Smooth muscle cell (in vitro differentiated cells): ENCODE data around the gene CUL1. TPM values are rescaled to one million over a fixed set of nuclear protein-coding genes. Genes with fewer than 3 reads are reported as not detected.
"Not testable (repeated sequence)": the region's sequence is repeated elsewhere in the genome, so short reads cannot be mapped to it uniquely, and the experiment has no call there.

Source experiments
- DNase-seq: peaks from one replicate; lab custom pipeline; 2025; ENCODE audit not compliant: unreplicated experiment; lab: John Stamatoyannopoulos, UW
- H2AFZ ChIP-seq: fragments of 200-600 bp; sonication (generic); 2 replicates; pipeline ENCODE4 v1.6.0; 2016; ENCODE audit warnings: antibody characterized with exemption, low read depth, mild to moderate bottlenecking
- H3F3A ChIP-seq: fragments of 200-600 bp; sonication (generic); 2 replicates; pipeline ENCODE4 v1.6.0; 2017; ENCODE audit warnings: antibody characterized with exemption, low read depth
- H3K27ac ChIP-seq: fragments of 200-600 bp; sonication (generic); 2 replicates; pipeline ENCODE4 v1.5.1; 2016; ENCODE audit warnings: low read depth, mild to moderate bottlenecking
- H3K27me3 ChIP-seq: fragments of 200-600 bp; sonication (generic); 2 replicates; pipeline ENCODE4 v1.6.1; 2016; ENCODE audit warnings: low read depth, mild to moderate bottlenecking
- H3K36me3 ChIP-seq: fragments of 200-600 bp; sonication (generic); 2 replicates; pipeline ENCODE4 v1.5.1; 2016; ENCODE audit warnings: low read depth
- H3K4me1 ChIP-seq: fragments of 200-600 bp; sonication (generic); 2 replicates; pipeline ENCODE4 v1.5.1; 2016; ENCODE audit warnings: low read depth
- H3K4me2 ChIP-seq: fragments of 200-600 bp; sonication (generic); 2 replicates; pipeline ENCODE4 v1.6.0; 2016; ENCODE audit warnings: mild to moderate bottlenecking
- H3K4me3 ChIP-seq: fragments of 200-600 bp; sonication (generic); 2 replicates; pipeline ENCODE4 v1.5.1; 2016; ENCODE audit warnings: mild to moderate bottlenecking
- H3K79me2 ChIP-seq: fragments of 200-600 bp; sonication (generic); 2 replicates; pipeline ENCODE4 v1.6.0; 2016; ENCODE audit warnings: low read depth, mild to moderate bottlenecking
- H3K9ac ChIP-seq: fragments of 200-600 bp; sonication (generic); 2 replicates; pipeline ENCODE4 v1.6.0; 2016; ENCODE audit warnings: low read depth
- H3K9me3 ChIP-seq: fragments of 200-600 bp; sonication (generic); replicated peaks from 2 replicates; pipeline ENCODE4 v1.5.1; 2016; ENCODE audit warnings: low read depth
- H4K20me1 ChIP-seq: fragments of 200-600 bp; sonication (generic); 2 replicates; pipeline ENCODE4 v1.6.0; 2016; ENCODE audit warnings: low read depth
- CTCF ChIP-seq: fragments of 200-600 bp; sonication (generic); IDR thresholded peaks from 2 replicates; pipeline ENCODE4 v1.5.1; 2017; ENCODE audit warnings: borderline replicate concordance, mild to moderate bottlenecking, antibody characterized with exemption; ENCODE audit not compliant: insufficient read depth, poor library complexity, severe bottlenecking
- WGBS: methylation state at CpG from one replicate; pipeline ENCODE4 v1.1.7; 2016; ENCODE audit warnings: low lambda C conversion rate; 5-methylcytosine and 5-hydroxymethylcytosine counted together
- polyA plus RNA-seq: library from polyadenylated mRNA; unstranded; fragments of >200 nt; fragmentation: Nextera tagmentation; extraction: Ambion mirVana; gene quantifications from 2 replicates; pipeline ENCODE4 v1.2.1, GENCODE V29; 2016
- total RNA-seq: library from RNA; depleted of rRNA; stranded (reverse); fragments of >200 nt; gene quantifications from 2 replicates; pipeline ENCODE4 v1.2.3, GENCODE V29; 2014

CUL1 gene
- total and polyA plus RNA-seq, 2 experiments from 2014 or later: 38.2 to 44.8 TPM

- Histone ChIP-seq H3K4me2 (peak overlapping the region; percentile 95), H3K9me3 (no peaks in the 10 kb centered on the region), H3K4me1 (peaks cover 38% of the 10 kb centered on the region), H3K9ac (peak overlapping the region; percentile 96), H3K36me3 (no peaks in the 10 kb centered on the region), H2AFZ (no peak overlapping the region), H3K79me2 (peaks cover 65% of the 10 kb centered on the region), H3K27me3 (no peaks in the 10 kb centered on the region), H3F3A (no peaks in the 10 kb centered on the region), H4K20me1 (peaks cover 60% of the 10 kb centered on the region), H3K4me3 (peak overlapping the region; percentile 76), H3K27ac (peak overlapping the region; percentile 95)
- no peak for DNase-seq
- TF ChIP-seq CTCF: no peak
- 14% methylated on average over 3 of the region's 3 CpGs for WGBS
Measured at GRCh38 chr7:148700661-148701064, 2.0 kb downstream of the CUL1 start.

GRCh38 chr7:148701414-148701813 lies 2.7 kb downstream of the CUL1 start:
- no peak for DNase-seq
- Histone ChIP-seq H3K27ac (peak overlapping the region; percentile 95), H2AFZ (no peak overlapping the region), H3F3A (no peaks in the 10 kb centered on the region), H4K20me1 (peaks cover 67% of the 10 kb centered on the region), H3K79me2 (peaks cover 72% of the 10 kb centered on the region), H3K4me1 (peaks cover 38% of the 10 kb centered on the region), H3K36me3 (no peaks in the 10 kb centered on the region), H3K9me3 (no peaks in the 10 kb centered on the region), H3K27me3 (no peaks in the 10 kb centered on the region), H3K4me3 (peak overlapping the region; percentile 76), H3K9ac (no peak overlapping the region), H3K4me2 (peak overlapping the region; percentile 95)
- no peak for TF ChIP-seq CTCF
- WGBS: 39% methylated on average over 1 of the region's 1 CpG

GRCh38 chr7:148702876-148703670 lies 4.4 kb downstream of the CUL1 start:
- H3F3A ChIP-seq: no peaks in the 10 kb centered on the region
- no peak overlapping the region for H3K9ac ChIP-seq
- H3K4me2 ChIP-seq: no peak overlapping the region
- 91% methylated on average over 11 of the region's 11 CpGs for WGBS
- H3K4me3 ChIP-seq: no peak overlapping the region
- H3K36me3 ChIP-seq: no peaks in the 10 kb centered on the region
- no peak overlapping the region for H2AFZ ChIP-seq
- H3K4me1 ChIP-seq: peaks cover 28% of the 10 kb centered on the region
- no peaks in the 10 kb centered on the region for H3K27me3 ChIP-seq
- H3K79me2 ChIP-seq: peaks cover 89% of the 10 kb centered on the region
- DNase-seq: no peak
- no peak for TF ChIP-seq CTCF
- H3K27ac ChIP-seq: no peak overlapping the region
- no peaks in the 10 kb centered on the region for H3K9me3 ChIP-seq
- peaks cover 84% of the 10 kb centered on the region for H4K20me1 ChIP-seq

GRCh38 chr7:148703671-148703962 lies 4.9 kb downstream of the CUL1 start:
- not testable (repeated sequence) for H3K4me2 ChIP-seq, H3K27ac ChIP-seq, H3K9ac ChIP-seq, H3K27me3 ChIP-seq, H3K36me3 ChIP-seq, H3F3A ChIP-seq, H3K9me3 ChIP-seq, DNase-seq, H2AFZ ChIP-seq, H3K4me3 ChIP-seq
- Histone ChIP-seq H3K4me1 (peaks cover 32% of the 10 kb centered on the region), H4K20me1 (peaks cover 89% of the 10 kb centered on the region), H3K79me2 (peaks cover 94% of the 10 kb centered on the region)
- WGBS: 95% methylated on average over 8 of the region's 8 CpGs
